PC-9 (cell line): ENCODE results near the gene MTOR.

ENCODE experiments used
- EZH2 ChIP-seq: fragments of 200-600 bp; sonication (generic); IDR thresholded peaks from 2 replicates; pipeline ENCODE4 v1.8.0; 2017; ENCODE audit warnings: antibody characterized with exemption, low read depth
- TF ChIP-seq, protein P1 (sequence below): fragments of 200-600 bp; sonication (generic); conservative IDR thresholded peaks from 2 replicates; pipeline ENCODE4 v1.6.1; 2017; ENCODE audit warnings: mixed run types, antibody characterized with exemption, mild to moderate bottlenecking, moderate library complexity

GRCh38 chr1:11253226-11253625, 9.1 kb downstream of the MTOR start:
- TF ChIP-seq, protein P1, sequence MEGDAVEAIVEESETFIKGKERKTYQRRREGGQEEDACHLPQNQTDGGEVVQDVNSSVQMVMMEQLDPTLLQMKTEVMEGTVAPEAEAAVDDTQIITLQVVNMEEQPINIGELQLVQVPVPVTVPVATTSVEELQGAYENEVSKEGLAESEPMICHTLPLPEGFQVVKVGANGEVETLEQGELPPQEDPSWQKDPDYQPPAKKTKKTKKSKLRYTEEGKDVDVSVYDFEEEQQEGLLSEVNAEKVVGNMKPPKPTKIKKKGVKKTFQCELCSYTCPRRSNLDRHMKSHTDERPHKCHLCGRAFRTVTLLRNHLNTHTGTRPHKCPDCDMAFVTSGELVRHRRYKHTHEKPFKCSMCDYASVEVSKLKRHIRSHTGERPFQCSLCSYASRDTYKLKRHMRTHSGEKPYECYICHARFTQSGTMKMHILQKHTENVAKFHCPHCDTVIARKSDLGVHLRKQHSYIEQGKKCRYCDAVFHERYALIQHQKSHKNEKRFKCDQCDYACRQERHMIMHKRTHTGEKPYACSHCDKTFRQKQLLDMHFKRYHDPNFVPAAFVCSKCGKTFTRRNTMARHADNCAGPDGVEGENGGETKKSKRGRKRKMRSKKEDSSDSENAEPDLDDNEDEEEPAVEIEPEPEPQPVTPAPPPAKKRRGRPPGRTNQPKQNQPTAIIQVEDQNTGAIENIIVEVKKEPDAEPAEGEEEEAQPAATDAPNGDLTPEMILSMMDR: no peak
- TF ChIP-seq EZH2: no peak
